GM18526 (cell line): ENCODE data around the gene NCKAP1.

ENCODE experiments used
- POLR2A ChIP-seq: IDR thresholded peaks from 3 replicates; pipeline ENCODE4 v1.6.1; 2011; ENCODE audit not compliant: insufficient read length; ENCODE audit errors: extremely low read depth

The NCKAP1 gene

DNA sequence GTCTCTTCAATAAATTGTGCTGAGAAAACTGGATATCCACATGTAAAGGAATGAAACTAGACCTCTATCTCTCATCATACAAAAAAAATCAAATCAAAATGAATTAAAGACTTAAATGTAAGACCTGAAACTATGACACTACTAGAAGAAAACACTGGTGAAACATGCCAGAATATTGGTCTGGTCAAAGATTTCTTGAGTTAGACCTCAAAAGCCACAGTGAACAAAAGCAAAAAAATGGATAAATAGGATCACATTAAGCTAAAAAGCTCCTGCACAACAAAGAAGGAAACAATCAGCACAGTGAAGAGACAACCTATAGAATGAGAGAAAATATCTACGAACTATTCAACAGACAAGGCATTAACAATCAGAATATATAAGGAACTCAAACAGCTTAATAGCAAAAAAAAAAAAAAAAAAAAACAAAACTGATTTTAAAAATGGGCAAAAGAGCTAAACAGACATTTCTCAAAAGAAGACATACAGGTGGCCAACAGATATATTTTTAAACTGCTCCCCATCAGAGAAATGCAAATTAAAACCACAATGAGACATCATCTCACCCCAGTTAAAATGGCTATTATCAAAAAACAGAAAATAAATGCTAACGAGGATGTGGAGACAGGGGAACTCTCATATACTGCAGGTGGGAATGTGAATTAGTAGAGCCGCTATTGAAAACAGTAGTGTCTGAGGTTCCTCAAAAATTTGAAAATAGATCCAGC lies 66.3 kb downstream of the NCKAP1 start:
- no peak for TF ChIP-seq POLR2A

- TF ChIP-seq POLR2A: no peak
These were observed 67.8 kb downstream of the NCKAP1 start for GRCh38 chr2:182970486-182970885.

- no peak for TF ChIP-seq POLR2A
These were observed 69.8 kb downstream of the NCKAP1 start for GRCh38 chr2:182968493-182968892.

- TF ChIP-seq POLR2A: no peak
These were observed 75.6 kb downstream of the NCKAP1 start for GRCh38 chr2:182962641-182963040.

DNA sequence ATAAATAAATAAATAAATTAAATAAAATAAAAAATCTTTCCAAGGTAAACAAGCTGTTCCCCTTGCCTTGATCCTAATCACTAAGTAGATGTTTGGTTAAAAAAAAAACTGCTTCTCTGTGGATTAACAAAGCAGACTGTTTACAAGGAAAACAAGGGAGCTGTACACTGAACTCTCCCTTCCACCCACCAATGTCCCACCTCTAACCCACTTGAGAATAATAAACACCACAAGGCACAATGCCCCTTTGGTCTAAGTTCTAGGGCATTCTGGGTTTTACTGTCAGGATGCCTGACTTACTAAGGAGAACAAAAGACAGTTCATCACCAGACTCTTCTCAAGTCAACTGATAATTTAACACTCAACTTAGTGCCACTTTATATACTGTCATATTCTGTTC lies 83.5 kb downstream of the NCKAP1 start:
- TF ChIP-seq POLR2A: no peak

DNA sequence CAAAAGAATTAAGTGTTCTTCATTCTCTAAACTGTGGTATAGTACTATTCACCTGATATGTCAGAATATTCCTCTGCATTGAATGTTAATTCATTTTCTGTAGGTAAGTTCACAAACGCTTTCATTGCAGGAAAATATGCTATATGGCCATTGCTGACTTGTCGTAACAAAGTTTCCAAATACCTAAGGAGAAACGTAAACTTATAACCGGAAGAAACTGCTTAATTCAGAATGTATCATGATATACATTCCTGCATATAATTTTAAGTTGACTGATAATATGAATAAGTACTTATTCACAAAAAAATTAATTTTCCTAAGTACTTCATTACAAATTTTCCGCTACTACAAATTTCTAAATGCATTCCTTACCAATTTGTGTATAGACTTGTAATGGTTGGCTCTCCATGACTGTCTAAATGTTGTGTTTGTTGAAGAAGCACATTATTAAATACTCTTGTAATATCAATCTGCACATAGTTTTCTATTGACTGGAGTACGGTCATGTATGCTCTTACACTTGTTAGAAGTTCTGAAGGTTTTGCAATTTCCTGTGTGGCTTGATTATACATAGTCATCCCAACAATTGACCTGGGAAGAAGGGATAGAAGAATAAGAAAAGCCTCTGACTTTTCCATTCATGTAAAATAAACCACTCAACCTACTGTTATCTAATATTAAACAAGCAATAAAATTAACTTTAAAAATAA lies 85.4 kb downstream of the NCKAP1 start:
- TF ChIP-seq POLR2A: no peak

DNA sequence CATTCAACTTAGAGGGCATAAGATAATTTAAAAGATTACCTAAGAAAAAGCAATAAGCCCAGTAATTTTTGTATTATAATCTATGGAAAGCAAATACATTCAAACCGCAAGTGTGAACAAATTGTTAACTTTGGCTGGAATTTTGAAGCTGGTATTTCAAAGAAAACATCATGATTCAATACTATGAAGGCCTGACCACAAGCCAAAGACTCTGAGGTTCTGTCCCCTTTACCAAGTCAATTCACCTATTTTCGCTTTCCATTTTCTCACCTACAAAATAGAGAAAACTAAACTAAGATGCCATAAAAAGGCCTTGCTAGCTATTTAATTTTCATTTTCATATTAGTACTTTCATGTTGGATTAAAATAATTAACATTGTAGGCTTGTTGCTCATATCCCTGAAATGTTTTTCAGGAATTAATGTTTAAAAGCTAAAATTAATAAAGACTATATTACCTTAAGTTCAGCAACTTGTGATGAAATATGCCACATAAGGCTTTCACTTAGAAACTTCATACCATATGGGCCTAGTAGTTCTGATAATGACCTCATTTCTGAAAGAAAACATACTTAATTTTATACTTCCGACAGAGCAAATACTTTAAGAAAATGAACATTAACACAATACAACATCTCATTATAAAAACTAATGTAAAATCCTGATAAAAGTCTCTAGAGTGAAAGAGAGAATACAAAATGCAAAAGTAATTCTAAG lies 86.2 kb downstream of the NCKAP1 start:
- TF ChIP-seq POLR2A: no peak

- no peak for TF ChIP-seq POLR2A
These were observed 87.7 kb downstream of the NCKAP1 start for GRCh38 chr2:182950546-182950945.

DNA sequence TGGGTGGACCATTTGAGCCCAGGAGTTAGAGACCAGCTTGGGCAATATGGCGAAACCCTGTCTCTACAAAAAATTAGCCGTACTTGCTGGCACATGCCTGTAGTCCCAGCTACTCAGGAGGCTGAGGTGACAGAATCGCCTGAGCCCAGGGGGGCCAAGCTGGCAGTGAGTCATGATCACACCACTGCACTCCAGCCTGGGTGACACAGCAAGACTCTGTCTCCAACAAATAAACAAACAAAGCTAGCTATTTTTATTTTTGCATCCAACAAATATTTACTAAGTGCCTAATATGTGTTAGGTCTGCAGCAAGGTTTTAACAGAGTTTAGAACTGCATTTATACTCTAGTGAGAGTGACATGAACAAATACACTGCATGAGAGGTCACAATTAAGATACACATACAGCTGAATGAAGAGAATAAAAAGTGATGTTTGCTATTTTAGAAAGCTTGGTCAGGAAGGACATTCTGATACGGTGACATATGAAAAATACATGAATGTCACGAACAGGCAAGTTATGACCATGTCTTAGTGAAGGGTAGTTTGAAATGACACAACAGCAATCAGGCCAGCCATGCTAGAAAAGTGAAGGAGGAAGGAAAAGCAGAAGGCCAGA lies 88.6 kb downstream of the NCKAP1 start:
- no peak for TF ChIP-seq POLR2A

GRCh38 chr2:182949052-182949451 lies 89.2 kb downstream of the NCKAP1 start:
- no peak for TF ChIP-seq POLR2A

DNA sequence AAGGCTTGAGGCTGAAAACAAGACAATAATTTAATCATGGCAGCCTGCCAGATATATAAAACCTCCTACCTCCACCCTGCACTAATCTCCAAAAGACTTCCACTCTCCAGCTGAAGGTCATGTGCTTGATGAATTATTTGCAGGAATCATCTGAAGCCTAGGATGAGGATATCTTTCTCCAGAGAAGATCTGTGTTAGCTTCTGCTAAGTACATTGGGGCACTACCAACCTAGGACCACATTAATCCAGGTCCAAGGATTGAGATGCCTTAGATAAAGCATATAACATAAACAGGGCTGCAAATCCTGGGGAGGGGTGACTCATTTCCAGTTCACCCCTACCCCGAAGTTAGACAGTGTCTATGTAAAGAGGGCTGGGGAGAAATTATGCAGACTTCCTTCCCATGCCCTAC lies 91.3 kb downstream of the NCKAP1 start:
- no peak for TF ChIP-seq POLR2A

- no peak for TF ChIP-seq POLR2A
These were observed 94.9 kb downstream of the NCKAP1 start for GRCh38 chr2:182943339-182943738.

DNA sequence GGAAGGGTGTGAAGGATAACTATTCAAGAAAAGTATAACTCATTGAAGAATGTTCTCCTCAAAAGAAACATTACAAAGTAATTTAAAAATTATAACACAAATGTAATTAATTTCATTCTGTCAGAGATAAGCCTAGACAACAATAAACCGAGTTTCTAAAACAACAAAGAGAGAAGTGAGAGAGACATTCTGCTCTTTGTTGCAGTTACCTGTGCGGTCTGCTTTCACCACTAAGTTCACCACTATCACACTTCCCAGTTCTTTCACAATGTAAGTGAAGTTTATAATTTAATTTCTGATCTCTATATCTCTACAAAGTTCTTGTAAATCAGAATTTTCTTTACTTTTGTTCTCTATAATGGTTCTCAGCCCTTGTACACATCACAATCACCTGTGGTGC lies 95.5 kb downstream of the NCKAP1 start:
- no peak for TF ChIP-seq POLR2A

- TF ChIP-seq POLR2A: no peak
These were observed 96.3 kb downstream of the NCKAP1 start for GRCh38 chr2:182941919-182942318.

DNA sequence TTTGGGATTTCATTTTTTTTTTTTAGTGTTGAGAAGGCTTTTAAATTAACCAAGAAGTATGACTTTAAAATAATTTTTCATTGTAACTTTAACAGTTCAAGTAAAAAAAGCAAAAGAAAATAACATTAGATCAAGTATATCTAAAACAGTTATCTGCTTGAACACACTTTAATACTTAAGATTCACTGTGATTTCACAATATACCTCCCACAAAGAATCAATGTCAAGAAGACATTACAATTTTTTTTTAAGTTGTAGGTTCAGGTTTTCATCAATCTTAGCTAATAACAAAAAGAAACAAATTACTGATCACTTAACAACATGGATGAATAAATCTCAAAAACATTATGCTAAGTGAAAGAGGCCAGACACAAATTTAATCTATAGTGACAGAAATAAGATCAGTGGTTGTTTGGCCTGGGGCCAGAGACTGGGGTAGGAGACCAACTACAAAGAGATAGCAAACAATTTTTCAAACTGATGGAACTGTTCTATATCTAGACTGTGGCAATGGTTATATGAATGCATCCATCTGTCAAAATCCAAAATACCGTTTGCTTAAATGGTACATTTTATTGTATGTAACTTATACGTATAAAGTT lies 97.0 kb downstream of the NCKAP1 start:
- TF ChIP-seq POLR2A: no peak
